GM19035 (cell line): Measurements from ENCODE around the gene ZNRD2.

ENCODE experiments used
- ATAC-seq: cut with Tn5 transposase; IDR thresholded peaks from one replicate; pipeline ENCODE4 v1.9.1; 2021; ENCODE audit not compliant: unreplicated experiment

Gene ZNRD2

DNA sequence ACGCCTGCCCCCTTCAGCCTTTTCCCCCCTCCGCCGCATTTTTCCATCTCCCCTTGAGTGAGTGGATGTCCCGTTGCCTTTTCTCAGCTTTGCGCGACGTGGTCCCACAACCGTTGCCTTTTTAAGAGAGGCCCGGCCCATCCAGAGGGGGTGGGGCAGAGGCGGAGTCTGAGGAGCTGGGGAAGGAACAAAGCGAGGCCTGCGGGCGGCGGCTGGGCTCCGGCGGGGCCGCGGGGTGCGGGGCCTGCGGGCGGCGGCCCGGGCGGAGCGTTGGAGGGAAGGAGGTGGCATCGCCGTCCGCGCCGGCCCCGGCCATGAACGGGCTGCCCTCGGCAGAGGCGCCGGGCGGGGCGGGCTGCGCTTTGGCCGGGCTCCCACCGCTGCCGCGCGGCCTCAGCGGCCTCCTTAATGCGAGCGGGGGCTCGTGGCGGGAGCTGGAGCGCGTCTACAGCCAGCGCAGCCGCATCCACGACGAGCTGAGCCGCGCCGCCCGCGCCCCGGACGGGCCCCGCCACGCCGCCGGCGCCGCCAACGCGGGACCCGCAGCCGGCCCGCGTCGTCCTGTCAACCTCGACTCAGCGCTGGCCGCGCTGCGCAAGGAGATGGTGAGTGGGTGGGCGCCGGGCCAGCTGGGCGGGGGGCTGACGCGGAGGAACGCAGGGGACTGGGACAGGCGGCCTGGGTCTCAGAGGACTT is 2.2 kb downstream of the ZNRD2 start, which contains the start of gene FAM89B:
TSS of gene FAM89B (plus strand) at position 183 of the 696 bp plus-strand sequence. CDS start at position 315, 132 bp downstream.
- no peak for ATAC-seq

DNA sequence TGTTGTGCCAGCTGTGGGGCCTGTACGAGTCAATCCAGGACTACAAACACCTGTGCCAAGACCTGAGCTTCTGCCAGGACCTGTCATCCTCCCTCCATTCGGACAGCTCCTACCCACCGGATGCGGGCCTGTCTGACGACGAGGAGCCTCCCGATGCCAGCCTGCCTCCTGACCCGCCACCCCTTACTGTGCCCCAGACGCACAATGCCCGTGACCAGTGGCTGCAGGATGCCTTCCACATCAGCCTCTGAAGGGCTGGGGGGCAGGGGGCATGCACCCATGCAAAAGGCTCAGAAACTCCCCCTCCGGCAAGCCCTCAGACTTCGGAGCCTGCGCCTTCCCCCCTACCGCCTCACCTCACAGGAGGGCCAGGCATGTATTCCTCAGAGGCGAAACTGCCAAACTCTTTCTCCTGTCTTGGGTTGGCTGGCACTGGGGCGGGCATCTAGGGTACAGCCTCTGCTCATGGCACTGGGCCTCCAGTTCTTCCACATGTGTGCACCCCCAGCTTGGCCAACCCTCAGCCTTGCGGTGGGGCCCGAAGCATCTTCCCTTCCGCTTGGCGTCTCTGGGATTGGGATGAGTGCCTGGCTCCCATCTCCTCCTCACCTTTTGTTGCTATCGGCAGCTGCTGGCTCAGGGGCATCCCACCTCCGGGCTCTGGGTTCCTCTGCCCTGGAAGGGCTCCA is 3.3 kb downstream of the ZNRD2 start:
- ATAC-seq, result no peak

DNA sequence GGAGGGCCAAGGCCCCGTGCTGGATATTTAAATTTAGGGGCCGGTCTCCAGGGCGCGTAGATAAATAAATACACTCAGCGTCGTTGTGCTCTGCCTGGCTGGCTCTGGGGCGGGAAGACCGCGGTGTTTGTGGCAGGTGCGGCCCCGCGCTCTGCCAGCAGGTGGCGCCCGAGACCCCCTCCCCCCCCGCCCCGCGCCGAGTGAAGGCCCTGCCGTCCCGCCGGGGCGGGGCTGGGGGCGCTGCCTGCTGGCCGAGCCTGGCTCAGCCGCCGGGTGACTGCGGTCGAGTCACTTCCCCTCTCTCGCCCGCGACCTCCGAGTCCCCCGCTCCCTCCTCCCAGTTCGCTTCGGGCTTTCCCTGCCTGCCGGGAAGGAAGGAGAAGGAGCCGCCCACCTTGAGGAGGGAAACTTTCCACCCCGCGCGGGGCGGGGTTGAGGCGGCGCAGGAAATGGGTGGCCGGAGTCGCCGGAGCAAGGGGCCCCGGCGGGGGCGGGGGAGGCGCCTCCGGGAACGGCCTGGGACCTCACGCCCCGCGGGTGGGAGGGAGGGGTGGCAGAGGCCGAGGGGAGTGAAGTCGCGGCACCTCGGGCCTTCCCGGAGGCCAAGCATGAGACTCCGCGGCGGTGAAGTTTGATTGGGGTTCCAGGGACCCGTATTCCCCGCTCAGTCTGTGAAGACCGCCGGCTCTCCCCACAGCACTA is 4.0 kb downstream of the ZNRD2 start:
- peak; percentile 24 for ATAC-seq

DNA sequence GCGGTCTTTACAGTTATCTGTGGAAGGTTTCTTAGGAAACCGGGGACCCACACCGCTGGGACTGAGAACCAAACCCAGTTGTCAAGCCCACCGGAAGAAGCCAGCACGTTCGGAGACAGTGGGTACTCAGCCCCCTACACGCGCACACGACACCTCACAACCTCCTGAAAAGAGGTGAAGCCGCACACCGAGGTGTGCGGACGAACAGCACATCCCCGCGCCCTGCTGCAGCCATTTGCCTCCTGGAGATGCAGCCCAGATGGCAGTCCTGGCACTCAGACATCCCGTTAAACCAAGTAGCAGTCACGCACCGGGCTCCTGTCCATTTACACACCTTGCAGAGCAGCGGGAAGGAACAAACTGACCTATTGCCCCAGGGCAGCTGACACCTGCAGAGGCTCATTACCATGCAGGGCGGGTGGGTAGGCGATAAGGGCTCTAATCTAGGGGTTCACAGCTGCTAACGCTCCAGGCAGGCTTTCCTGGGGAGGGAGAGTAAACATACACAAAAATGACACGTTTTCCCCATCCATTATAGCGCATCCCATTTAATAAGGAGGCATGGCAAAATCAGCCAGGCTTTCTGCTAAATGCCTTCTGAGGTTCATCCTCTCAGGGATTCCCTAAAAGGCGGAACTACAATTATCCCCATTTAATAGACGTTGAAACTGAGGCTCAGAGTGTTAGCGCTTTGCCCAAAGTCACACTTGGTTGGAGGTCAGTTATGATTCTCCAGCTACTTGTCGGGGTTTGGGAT is 4.7 kb downstream of the ZNRD2 start:
- no peak for ATAC-seq

DNA sequence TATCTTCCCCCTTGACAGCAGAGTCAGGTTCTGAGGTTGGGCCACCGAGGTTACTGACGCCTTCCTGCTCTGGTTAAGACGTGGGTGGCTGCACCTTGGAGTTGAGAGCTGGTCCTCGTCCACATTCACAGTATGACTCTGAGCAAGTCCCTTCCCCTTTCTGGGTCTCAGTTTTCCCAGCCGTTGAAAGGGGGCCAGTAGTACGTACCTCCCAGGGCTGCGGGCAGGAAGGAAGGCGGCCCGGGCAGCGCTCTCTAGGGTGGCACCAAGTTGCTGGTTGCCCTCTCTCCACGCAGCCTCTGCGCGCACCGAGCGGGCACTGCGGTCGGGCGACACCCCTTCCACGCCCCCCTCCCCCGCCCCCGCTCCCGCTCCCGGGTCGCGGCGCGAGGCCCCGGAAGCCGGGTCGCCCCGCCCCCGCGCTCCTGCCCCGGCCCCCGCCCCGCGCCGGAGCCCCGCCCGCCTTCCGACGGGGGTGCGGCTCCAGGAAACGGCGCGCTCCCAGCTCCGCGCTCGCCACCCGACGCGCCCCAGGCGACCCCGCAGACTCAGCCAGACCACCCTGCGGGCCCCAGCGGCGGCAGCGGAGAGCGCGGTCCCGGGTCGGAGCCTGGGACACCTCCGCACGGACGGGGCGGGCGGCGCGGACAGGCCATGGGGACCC is 5.4 kb downstream of the ZNRD2 start, which contains the start of gene EHBP1L1:
TSS of gene EHBP1L1 (plus strand) at position 486 of the 664 bp plus-strand sequence. CDS start 250 bp downstream, outside the sequence.
- ATAC-seq, result peak; percentile 30

DNA sequence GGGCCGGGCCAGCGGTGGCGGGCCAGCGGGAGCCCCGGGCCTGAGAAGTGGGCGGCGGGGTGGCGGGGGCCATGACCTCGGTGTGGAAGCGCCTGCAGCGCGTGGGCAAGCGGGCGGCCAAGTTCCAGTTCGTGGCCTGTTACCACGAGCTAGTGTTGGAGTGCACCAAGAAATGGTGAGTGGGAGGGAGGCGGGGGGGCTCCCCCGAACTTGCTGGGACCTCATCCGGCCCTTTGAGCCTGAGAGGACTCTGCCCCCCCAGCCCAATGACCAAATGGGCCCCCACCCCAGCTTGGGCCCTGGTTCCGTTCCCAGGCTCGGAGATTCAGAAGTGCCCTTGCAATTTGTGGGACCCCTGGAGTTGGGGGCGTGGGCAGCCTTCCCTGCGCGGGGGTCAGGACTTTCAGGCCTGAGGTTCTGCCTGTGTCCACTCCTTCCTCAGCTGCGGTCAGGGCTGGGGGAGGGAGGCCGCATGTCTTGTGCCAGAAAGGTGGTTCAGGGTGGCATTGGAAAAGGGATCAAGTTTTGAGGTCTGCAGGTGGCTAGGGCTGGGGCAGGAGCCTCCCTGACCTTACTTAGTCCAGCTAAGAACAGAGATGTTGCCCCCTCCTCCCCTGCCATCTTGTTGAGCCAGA is 6.1 kb downstream of the ZNRD2 start:
- ATAC-seq, result no peak

DNA sequence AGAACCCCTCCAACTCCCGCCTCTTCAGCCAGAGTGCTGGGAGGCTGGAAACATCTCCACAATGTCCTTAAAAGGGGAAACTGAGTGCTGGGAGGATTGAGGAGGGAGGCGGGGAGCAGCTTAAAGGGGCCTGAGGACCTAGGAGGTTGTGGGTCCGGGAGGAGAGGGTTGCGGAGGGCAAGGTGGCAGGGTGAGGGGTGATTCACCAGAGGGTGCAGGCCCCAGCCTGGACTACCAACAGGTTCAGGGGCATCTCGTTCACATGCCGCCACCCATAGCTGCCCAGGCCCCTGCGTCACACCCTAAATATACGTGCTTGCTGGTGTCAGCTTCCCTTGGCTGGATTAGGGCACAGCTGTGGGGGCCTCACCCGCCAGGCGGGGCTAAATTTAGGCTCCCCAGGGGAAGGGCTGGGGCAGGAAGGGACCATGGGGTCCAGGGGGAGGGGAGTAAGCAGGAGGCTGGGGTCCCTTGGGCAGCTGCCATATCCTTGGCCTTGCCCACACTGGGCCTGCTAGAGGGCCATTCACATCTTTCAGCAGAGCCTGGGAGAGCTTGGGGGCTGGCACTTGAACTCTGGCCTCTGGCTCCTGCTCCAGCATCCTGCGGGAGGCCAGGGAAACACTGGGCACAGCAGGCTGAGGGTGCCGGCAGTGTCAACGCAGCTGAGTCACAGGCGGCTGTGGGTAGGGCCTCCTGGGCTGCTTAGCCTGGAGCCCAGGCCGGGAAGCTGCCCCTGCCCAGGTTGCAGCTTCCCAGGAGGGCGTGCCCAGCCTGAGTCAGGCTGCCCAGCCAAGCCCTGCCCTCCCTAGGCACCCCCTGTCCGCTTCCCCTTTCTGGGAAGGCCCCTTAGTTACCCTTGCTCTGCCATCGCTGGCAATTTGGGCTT is 6.8 kb downstream of the ZNRD2 start:
- no peak for ATAC-seq

DNA sequence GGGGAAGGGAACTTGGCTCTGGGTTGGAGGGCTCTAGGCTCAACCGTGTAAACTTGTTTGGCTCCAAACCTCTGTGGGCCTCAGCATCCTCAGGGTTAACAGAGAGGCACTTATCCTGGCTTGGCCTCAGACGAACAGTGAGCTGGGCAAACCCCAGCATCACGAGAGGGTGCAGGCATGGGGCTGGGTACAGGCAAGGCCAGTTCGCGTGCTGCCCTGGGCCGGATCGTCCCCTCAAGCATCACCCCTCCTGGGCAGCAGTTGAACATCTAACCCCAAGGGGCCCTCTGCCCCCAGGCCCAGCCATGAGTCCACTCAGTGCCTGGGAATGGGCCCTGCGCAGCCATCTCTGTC is 7.5 kb downstream of the ZNRD2 start:
- ATAC-seq, result no peak

DNA sequence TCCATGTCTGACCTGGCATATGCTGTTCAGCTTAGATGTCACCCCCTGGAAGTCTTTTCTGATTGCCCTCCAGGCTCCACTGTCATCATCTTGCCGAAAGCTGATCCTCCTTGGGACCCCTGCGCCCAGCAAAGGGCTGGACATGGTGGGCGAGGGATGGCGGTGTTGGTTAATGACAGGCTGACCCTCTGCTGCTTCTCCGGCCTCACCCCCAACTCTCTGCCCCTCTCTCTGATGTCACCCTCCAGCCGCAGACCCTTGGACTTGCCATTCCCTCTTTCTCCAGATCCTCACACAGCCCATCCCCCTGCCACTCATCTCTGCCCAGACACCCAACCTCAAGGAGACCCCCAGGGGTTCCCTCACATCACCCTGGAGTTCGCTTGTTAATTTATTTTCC is 7.9 kb downstream of the ZNRD2 start:
- no peak for ATAC-seq

DNA sequence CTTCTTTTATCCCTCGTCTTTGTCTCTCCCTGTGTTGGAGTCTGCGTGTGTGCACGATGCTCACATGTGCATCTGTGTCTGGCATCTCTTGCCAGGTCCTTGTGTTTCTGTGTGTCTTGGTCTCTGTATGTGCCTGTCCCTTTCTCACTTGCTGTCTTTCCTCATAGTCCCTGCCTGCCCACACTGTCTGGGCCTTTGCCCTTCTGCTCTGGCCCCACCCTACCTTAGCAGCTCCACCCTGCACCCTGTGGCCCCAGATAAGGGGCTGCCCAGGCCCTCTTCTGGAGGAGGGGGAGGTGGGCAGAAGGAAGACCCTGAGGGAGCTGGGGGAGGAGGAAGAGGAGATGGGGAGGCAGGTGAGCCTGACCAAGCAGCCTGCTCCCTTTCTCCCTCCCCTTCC is 8.4 kb downstream of the ZNRD2 start:
- ATAC-seq, result no peak

DNA sequence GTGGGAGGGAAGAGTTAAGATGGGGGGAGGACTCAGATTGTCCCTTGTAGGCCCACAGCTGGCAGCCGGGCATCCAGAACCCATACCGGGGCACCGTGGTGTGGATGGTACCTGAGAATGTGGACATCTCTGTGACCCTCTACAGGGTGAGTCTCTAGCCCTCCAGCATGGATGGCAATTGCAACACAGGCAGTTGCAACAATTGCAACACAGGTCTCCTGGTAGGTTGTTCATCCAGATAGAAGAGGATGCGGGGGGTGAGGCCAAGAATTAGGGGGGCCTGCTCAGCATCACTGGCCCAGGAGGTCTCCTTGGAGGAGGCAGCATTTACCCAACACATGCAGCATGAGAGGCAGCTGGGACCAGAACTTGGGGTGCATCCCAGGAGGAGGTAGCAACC is 9.0 kb downstream of the ZNRD2 start:
- ATAC-seq, result no peak

DNA sequence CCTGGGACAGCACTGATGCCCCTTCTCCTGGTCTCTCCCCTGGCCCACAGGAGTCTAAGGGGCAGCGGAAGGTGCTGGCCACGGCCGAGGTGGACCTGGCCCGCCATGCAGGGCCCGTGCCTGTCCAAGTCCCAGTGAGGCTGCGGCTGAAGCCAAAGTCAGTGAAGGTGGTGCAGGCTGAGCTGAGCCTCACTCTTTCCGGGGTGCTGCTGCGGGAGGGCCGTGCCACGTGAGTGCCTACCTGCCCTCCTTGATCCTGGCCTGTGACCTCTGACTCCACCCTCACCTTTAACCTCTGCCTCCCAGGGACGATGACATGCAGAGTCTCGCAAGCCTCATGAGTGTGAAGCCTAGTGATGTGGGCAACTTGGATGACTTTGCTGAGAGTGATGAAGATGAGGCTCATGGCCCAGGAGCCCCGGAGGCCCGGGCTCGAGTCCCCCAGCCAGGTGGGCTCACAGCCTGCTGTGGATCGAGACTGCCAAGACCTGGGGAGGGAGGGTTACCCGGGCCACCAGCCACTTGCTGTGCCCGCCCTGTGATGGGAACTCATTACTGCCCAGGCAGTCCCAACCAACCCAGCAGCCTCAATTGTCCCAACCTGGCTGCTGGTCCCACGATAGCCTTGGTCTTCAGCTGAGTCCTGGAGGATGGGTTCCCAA is 9.9 kb downstream of the ZNRD2 start:
- ATAC-seq, result no peak

DNA sequence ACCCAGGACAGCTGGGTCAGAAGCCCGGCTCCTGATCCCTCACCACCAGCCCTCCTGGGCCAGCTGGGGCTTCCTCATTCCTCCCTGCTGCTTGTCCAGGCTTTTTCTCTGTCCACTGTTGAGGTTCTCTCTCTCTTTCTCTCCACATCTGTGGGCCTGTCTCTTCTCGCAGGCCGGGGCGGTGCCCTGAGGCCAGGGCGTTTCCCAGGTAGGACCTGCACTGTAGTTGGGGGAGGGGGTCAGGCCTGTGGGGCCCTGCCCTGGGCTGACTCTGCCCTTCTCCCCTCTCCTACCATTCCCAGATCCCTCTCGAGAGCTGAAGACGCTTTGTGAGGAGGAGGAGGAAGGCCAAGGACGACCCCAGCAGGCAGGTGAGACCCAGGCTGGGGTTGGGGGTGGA is 10.5 kb downstream of the ZNRD2 start:
- ATAC-seq, result no peak

DNA sequence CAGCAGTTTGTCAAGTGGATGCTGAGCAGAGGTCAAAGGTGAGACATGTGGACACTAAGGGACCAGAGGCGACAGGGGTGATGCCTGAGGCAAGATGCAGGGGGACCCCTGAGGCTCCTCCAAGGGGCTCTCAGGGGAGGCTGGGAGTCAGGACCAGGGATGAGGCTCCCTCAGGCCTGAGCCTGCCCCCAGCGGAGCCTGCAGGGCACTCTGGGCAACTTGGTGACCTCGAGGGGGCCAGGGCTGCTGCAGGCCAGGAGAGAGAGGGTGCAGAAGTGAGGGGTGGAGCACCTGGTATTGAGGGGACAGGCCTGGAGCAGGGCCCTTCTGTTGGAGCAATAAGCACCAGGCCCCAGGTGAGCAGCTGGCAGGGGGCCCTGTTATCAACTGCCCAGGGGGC is 11.7 kb downstream of the ZNRD2 start:
- ATAC-seq, result no peak

DNA sequence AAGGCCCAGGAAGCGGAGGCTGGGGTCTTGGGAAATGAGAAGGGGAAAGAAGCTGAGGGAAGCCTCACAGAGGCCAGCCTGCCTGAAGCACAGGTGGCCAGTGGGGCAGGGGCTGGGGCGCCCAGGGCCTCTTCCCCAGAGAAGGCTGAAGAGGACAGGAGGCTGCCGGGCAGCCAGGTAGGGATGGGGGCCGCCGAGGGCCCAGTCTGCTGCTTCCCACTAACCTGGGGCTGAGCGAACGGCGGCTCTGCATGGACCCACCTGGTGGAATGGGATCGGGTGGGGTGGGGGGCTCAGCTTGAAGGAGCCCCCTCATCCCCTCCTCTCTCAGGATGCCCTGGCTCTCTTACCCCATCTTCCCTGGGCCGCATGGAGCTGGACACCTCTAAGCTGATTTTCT is 13.3 kb downstream of the ZNRD2 start:
- ATAC-seq, result no peak

DNA sequence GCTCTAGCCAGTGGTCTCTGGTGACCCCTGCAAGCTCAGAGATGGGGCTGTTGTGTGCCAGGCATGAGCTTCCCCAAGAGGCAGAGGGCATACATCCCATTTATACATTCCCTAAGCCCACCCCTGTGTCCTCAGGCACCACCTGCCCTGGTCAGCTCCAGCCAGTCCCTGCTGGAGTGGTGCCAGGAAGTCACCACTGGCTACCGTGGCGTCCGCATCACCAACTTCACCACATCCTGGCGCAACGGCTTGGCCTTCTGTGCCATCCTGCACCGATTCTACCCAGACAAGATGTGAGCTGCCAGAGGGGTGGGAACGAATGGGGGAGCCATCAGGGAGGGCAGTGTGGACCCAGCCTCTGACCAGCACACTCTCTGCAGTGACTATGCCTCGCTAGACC is 13.8 kb downstream of the ZNRD2 start:
- no peak for ATAC-seq

DNA sequence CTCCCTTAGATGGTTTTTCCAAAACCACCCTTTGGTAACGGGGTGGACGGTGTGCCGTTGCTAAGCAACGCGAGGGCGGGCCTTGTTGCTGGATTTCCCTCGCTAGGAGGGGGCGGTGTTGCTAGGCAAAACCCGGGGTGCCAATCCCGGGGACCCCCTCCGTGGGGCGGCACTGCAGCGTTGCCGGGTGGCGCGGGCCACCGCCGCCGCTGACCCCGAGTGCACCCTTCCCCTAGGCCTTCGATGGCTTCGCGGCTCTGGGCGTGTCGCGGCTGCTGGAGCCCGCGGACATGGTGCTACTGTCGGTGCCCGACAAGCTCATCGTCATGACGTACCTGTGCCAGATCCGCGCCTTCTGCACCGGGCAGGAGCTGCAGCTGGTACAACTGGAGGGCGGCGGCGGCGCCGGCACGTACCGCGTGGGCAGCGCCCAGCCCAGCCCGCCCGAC is 14.5 kb downstream of the ZNRD2 start:
- ATAC-seq, result no peak

DNA sequence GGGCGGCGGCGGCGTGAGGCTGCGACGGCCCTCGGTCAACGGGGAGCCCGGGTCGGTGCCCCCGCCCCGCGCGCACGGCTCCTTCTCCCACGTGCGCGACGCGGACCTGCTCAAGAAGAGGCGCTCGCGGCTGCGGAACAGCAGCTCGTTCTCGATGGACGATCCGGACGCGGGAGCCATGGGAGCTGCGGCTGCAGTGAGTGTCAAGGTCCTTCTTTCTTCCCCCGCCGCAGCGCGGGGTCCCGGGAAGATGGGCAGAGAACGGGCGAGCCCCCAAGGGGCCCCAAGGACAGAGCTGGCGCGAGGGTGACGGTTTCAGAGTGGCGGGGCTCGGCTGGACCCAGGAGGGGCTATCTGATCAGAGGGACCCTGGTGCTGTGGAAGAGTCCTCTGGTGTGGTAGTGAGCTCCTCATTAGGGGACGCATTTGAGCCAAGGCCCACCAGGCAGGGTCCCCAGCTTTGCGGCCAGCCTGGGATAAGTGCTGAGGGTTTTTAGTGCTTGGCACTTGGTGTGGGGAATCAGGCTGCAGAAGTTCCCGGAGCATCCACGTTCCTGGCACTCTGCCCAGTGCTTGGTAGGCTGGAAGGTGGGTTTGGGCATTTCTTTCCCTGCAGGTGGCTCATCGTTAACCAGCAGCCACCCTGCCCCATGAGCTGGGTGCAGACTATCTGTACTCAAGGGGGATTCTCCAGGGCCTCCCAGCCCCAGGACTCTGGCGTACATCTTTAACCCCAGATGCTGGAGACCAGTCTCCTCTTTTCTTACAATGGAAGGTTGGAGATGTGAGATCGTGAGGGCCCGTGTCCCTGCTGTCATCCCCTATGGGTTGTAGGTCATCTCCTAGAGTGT is 15.3 kb downstream of the ZNRD2 start:
- no peak for ATAC-seq
